Activated CD8-positive, alpha-beta T cell treated with anti-CD3 and anti-CD28 coated beads for 36 hours (primary cell): ENCODE data around the gene ABCB8. TPM values are rescaled to one million over a fixed set of nuclear protein-coding genes. Genes with fewer than 3 reads are reported as not detected.

Source experiments
- ATAC-seq: fragments of 200-7000 bp; cut with Tn5 transposase; one replicate; pipeline ENCODE4 v1.10.0; 2021; ENCODE audit warnings: mild to moderate bottlenecking, moderate library complexity
- CTCF ChIA-PET: fragments of 350-600 bp; sonication (Branson Sonifier 250); formaldehyde crosslinking; loops from one replicate; lab custom pipeline; 2021; ENCODE audit warnings: antibody characterized with exemption; lab: Charles Lee
- POLR2A ChIA-PET: fragments of 350-600 bp; sonication (Branson Sonifier 250); formaldehyde crosslinking; loops from one replicate; lab custom pipeline; 2021; ENCODE audit warnings: antibody characterized with exemption; lab: Charles Lee
- DNase-seq: peaks from one replicate; pipeline ENCODE4 v3.0.0-alpha.2; 2020
- H3K27ac Mint-ChIP-seq: one replicate; pipeline ENCODE4 v1.8.0; 2021; ENCODE audit warnings: mild to moderate bottlenecking, mixed read lengths
- H3K27me3 Mint-ChIP-seq: one replicate; pipeline ENCODE4 v1.8.0; 2021; ENCODE audit warnings: mixed read lengths
- H3K36me3 Mint-ChIP-seq: one replicate; pipeline ENCODE4 v1.8.0; 2021; ENCODE audit warnings: low read depth, mixed read lengths
- H3K4me1 Mint-ChIP-seq: one replicate; pipeline ENCODE4 v1.8.0; 2021; ENCODE audit warnings: low read depth, mixed read lengths
- H3K4me3 Mint-ChIP-seq: one replicate; pipeline ENCODE4 v1.8.0; 2021; ENCODE audit warnings: mild to moderate bottlenecking, moderate library complexity, mixed read lengths
- H3K9me3 Mint-ChIP-seq: one replicate; pipeline ENCODE4 v1.8.0; 2021; ENCODE audit warnings: mixed read lengths
- CTCF ChIP-seq: fragments of 200-600 bp; IDR thresholded peaks from one replicate; pipeline ENCODE4 v1.8.0; 2022; ENCODE audit warnings: antibody characterized with exemption, mild to moderate bottlenecking
- intact Hi-C: fragments of 100-400 bp; cut with micrococcal nuclease; formaldehyde crosslinking; loops from one replicate; pipeline ENCODE4 v1.10.0; 2022
- total RNA-seq, 2 experiments: library from RNA; stranded (reverse); gene quantifications; one replicate each; pipeline ENCODE4 v1.2.3, GENCODE V29; 2021

ABCB8 gene
- total RNA-seq, 2 experiments from 2014 or later = 41.4 to 47.5 TPM

- ATAC-seq (no peak), DNase-seq (no peak)
- H3K36me3 Mint-ChIP-seq = no peaks in the 10 kb centered on the region
- H3K27ac Mint-ChIP-seq = no peak overlapping the region
- H3K4me3 Mint-ChIP-seq = peak overlapping the region; percentile 80
- H3K4me1 Mint-ChIP-seq = peaks cover 25% of the 10 kb centered on the region
- intact Hi-C loops = no loop called here
- CTCF ChIA-PET = interaction anchor here (0.9 to 1.7 kb wide), 4 partner anchors 23 to 70 kb away, joined by 3 to 15 read pairs (median 4); partner anchors contain the start of gene ABCB8
- no peak for TF ChIP-seq CTCF
- peaks cover 22% of the 10 kb centered on the region for H3K27me3 Mint-ChIP-seq
- POLR2A ChIA-PET = interaction anchor here (0.5 to 1.4 kb wide), 4 partner anchors 11 to 168 kb away, joined by 3 to 4 read pairs (median 3); partner anchors contain the start of genes ABCF2 and SLC4A2
- no peaks in the 10 kb centered on the region for H3K9me3 Mint-ChIP-seq
Observed at GRCh38 chr7:151088019-151088855, 60.0 kb downstream of the ABCB8 start.

DNA sequence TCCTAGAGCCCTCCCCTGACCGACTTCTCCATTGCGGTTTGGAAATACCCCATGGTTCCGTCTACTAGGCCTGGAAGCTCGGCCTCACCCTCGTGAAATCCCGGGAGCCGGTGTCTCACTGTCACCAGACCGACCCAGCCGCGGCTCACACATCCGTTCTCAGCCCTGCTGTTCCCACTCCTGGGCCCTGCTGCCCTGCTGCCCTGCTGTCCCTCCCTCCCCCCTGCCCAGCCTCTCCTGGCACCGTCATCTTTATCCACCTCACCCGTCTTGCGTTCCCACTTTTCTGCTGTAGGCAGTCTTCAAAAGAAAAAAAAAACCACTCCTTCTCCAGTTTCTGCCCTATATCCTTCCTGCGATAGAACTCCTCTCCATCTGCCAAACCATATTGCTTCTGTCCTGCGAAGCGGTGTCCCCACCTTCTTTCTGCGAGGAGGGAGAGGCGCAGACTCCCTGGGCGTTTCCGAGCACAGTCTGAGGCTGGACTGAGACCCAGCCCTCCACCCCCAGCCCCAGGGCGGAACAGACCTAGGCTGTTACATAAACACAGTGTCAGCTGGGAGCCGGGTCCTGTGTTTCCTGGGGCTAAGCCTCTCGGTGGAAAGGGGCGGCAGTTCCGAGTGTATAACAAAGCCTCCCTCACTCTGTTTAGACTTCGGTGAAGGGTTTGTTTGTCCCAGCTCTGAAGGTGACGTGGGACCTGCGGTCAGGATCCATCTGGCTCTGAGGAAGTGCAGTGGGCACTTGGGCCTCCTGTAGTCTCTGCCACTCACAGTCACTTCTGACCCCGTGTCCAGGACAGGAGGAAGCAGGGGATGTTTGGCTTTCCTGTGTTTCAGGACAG, 60.8 kb downstream of the ABCB8 start:
- CTCF ChIA-PET = interaction anchor here (1.0 to 3.7 kb wide), 4 partner anchors 22 to 71 kb away, joined by 3 to 25 read pairs (median 10); no protein-coding TSS in a partner anchor
- ATAC-seq (no peak), DNase-seq (no peak)
- POLR2A ChIA-PET = interaction anchor here (0.6 to 1.4 kb wide), 2 partner anchors 12 to 29 kb away, joined by 3 read pairs; partner anchors contain the start of gene SLC4A2
- intact Hi-C loops = no loop called here
- no peaks in the 10 kb centered on the region for H3K9me3 Mint-ChIP-seq
- no peak overlapping the region for H3K27ac Mint-ChIP-seq
- peaks cover 25% of the 10 kb centered on the region for H3K4me1 Mint-ChIP-seq
- H3K4me3 Mint-ChIP-seq = peak overlapping the region; percentile 19
- H3K27me3 Mint-ChIP-seq = peaks cover 22% of the 10 kb centered on the region
- TF ChIP-seq CTCF = no peak
- H3K36me3 Mint-ChIP-seq = no peaks in the 10 kb centered on the region

DNA sequence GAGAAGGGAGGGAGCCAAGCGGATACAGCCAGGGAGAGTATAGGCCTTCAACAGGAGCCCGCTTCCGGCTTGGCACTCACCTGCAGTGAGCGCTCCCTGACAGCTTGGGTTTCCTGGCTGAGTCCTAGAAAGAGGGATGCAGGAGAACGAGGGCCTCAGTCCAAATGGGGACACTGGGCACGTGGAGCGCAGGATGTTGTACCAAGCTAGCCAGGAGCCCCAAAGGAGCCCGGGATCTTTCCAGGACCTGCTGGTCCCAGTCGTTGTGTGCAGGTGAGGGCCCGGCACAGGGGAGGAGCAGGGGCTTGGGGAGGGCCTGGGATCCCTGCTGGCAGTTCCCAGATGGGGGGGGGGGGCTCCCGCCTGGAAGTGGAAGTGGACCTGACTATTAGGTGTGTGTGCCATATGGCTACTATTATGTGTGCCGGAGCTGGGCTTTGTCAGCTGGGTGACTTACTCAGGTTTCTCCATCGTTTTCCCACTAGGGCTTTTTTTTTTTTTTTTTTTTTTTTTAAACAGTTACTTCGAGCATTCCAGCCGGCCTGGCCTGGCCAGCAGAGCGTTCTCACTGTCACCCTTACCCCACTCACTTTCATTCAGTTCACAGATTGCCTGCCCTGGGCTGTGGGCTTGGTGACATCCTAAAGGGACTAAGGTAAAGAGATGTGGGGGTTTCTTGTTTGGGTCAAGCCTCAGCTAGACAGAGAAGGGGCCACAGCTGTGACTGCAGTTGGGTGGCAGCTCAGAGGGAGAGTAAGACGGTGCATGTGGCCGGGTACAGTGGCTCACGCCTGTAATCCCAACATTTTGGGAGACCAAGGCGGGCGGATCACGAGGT, 61.9 kb downstream of the ABCB8 start:
- Mint-ChIP-seq H3K27me3 (peaks cover 17% of the 10 kb centered on the region), H3K36me3 (no peaks in the 10 kb centered on the region), H3K4me1 (peaks cover 21% of the 10 kb centered on the region), H3K4me3 (no peak overlapping the region), H3K9me3 (no peaks in the 10 kb centered on the region), H3K27ac (no peak overlapping the region)
- DNase-seq (no peak), ATAC-seq (no peak)
- no peak for TF ChIP-seq CTCF
- ChIA-PET POLR2A (interaction anchor here (1.1 kb wide), 1 partner anchor 12 kb away, joined by 3 read pairs; no protein-coding TSS in a partner anchor), CTCF (interaction anchor here (0.6 to 3.7 kb wide), 7 partner anchors 10 to 177 kb away, joined by 3 to 25 read pairs (median 3); partner anchors contain the start of gene FASTK)
- intact Hi-C loops = no loop called here

DNA sequence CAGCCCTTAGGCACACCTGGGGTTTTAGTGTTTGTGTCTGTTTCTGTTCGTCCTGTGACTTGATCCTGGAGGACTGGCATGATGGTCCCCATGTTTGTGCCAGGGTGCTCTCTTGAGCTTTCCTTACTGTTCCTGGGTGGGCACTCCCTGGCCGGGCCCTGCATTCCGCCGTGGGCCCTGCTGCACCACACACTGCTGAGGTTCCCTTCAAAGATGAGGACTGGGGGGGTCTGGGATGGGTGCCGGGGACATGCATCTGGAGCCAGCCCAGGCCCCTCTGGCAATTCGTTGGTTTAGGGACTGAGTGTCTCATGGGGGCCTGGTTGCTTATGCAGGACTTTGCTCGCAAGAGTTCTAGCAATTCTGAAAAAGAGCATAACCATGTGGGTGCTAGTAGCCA, 62.8 kb downstream of the ABCB8 start:
- intact Hi-C loops = no loop called here
- no peak for ATAC-seq
- H3K4me1 Mint-ChIP-seq = peaks cover 13% of the 10 kb centered on the region
- H3K36me3 Mint-ChIP-seq = no peaks in the 10 kb centered on the region
- H3K9me3 Mint-ChIP-seq = no peaks in the 10 kb centered on the region
- no peak for DNase-seq
- no peak for TF ChIP-seq CTCF
- no peak overlapping the region for H3K4me3 Mint-ChIP-seq
- ChIA-PET CTCF (interaction anchor here (0.6 to 3.7 kb wide), 7 partner anchors 11 to 448 kb away, joined by 3 to 25 read pairs (median 3); partner anchors contain the start of genes ABCB8 and FASTK), POLR2A (interaction anchor here (1.1 kb wide), 1 partner anchor 13 kb away, joined by 3 read pairs; no protein-coding TSS in a partner anchor)
- H3K27me3 Mint-ChIP-seq = peaks cover 9% of the 10 kb centered on the region
- H3K27ac Mint-ChIP-seq = no peak overlapping the region
